Stimulated activated CD8-positive, alpha-beta memory T cell treated with anti-CD3 and anti-CD28 coated beads, Interleukin-15, amount 100 ng/mL, for 24 hours (primary cell): ENCODE results near the gene EN2.

ENCODE experiments used
- DNase-seq: peaks from one replicate; pipeline ENCODE4 v3.0.0-alpha.2; 2020; ENCODE audit warnings: low read depth

The EN2 gene

GRCh38 chr7:155486783-155487508 lies 29.0 kb downstream of the EN2 start:
- no peak for DNase-seq

GRCh38 chr7:155487509-155488482 lies 29.9 kb downstream of the EN2 start:
- no peak for DNase-seq

- DNase-seq: no peak
Measured at GRCh38 chr7:155488483-155489127, 30.7 kb downstream of the EN2 start.

GRCh38 chr7:155489158-155489840 lies 31.4 kb downstream of the EN2 start:
- no peak for DNase-seq

GRCh38 chr7:155489862-155490696 lies 32.1 kb downstream of the EN2 start:
- DNase-seq: no peak

- no peak for DNase-seq
Measured at GRCh38 chr7:155490697-155491628, 33.0 kb downstream of the EN2 start.

GRCh38 chr7:155491812-155492211 lies 33.9 kb downstream of the EN2 start:
- DNase-seq: no peak

- DNase-seq: no peak
Measured at GRCh38 chr7:155493744-155494538, 36.0 kb downstream of the EN2 start.

- DNase-seq: no peak
Measured at GRCh38 chr7:155494551-155494950, 36.6 kb downstream of the EN2 start.

GRCh38 chr7:155495440-155496248 lies 37.7 kb downstream of the EN2 start:
- DNase-seq: no peak

- DNase-seq: no peak
Measured at GRCh38 chr7:155496267-155497005, 38.5 kb downstream of the EN2 start.

- no peak for DNase-seq
Measured at GRCh38 chr7:155497149-155497901, 39.4 kb downstream of the EN2 start.

GRCh38 chr7:155505422-155505793 lies 47.5 kb downstream of the EN2 start:
- no peak for DNase-seq

GRCh38 chr7:155506854-155507337 lies 49.0 kb downstream of the EN2 start:
- no peak for DNase-seq

- DNase-seq: no peak
Measured at GRCh38 chr7:155507576-155507975, 49.6 kb downstream of the EN2 start.
